22Rv1 (cell line): ENCODE measurements around the gene IGF2BP2.

Experiments
- CTCF ChIP-seq: fragments of 450-650 bp; IDR thresholded peaks from 2 replicates; pipeline ENCODE4 v1.5.1; 2017; ENCODE audit warnings: mild to moderate bottlenecking
- ZFX ChIP-seq: fragments of 450-650 bp; IDR thresholded peaks from 2 replicates; pipeline ENCODE4 v1.6.1; 2017; ENCODE audit warnings: antibody characterized with exemption, borderline replicate concordance

GRCh38 chr3:185640308-185640707 is 184.5 kb downstream of the IGF2BP2 start:
- TF ChIP-seq CTCF (no peak), ZFX (no peak)
